NAMALWA (cell line): ENCODE measurements around the gene ADAMTS7.
A peak's percentile ranks its signal among the peaks of the same experiment; 100 is the strongest.
"Not testable (repeated sequence)": the region's sequence is repeated elsewhere in the genome, so short reads cannot be mapped to it uniquely, and the experiment has no call there.

Experiments used
- DNase-seq: peaks from one replicate; pipeline ENCODE4 v3.0.0-alpha.2; 2015; ENCODE audit warnings: low spot score

ADAMTS7 gene

GRCh38 chr15:78764340-78765153 is 46.7 kb downstream of the ADAMTS7 start:
- DNase-seq = not testable (repeated sequence)

- DNase-seq = no peak
These were observed 47.4 kb downstream of the ADAMTS7 start for GRCh38 chr15:78763796-78764241.

- no peak for DNase-seq
These were observed 48.1 kb downstream of the ADAMTS7 start for GRCh38 chr15:78762985-78763795.

- not testable (repeated sequence) for DNase-seq
These were observed 48.8 kb downstream of the ADAMTS7 start for GRCh38 chr15:78762386-78762961.

GRCh38 chr15:78761891-78762385 is 49.3 kb downstream of the ADAMTS7 start:
- DNase-seq = no peak

GRCh38 chr15:78761475-78761874 is 49.8 kb downstream of the ADAMTS7 start:
- DNase-seq = peak; percentile 89

- no peak for DNase-seq
These were observed 50.2 kb downstream of the ADAMTS7 start for GRCh38 chr15:78761020-78761419.

GRCh38 chr15:78760091-78760882 is 51.0 kb downstream of the ADAMTS7 start:
- peak; percentile 54 for DNase-seq

- DNase-seq = not testable (repeated sequence)
These were observed 51.8 kb downstream of the ADAMTS7 start for GRCh38 chr15:78759361-78759998.

GRCh38 chr15:78758486-78759200 is 52.6 kb downstream of the ADAMTS7 start:
- DNase-seq = not testable (repeated sequence)

- DNase-seq = not testable (repeated sequence)
These were observed 53.2 kb downstream of the ADAMTS7 start for GRCh38 chr15:78758084-78758483.

- DNase-seq = no peak
These were observed 53.7 kb downstream of the ADAMTS7 start for GRCh38 chr15:78757636-78757905.

- peak; percentile 91 for DNase-seq
These were observed 54.3 kb downstream of the ADAMTS7 start for GRCh38 chr15:78756781-78757635.

GRCh38 chr15:78755900-78756591 is 55.2 kb downstream of the ADAMTS7 start:
- DNase-seq = peak; percentile 86

- not testable (repeated sequence) for DNase-seq
These were observed 56.5 kb downstream of the ADAMTS7 start for GRCh38 chr15:78754637-78755280.

- not testable (repeated sequence) for DNase-seq
These were observed 57.3 kb downstream of the ADAMTS7 start for GRCh38 chr15:78753751-78754535.

- DNase-seq = not testable (repeated sequence)
These were observed 58.0 kb downstream of the ADAMTS7 start for GRCh38 chr15:78753359-78753659.
